HepG2 (cell line): Measurements from ENCODE around the gene SNN. TPM values are rescaled to one million over a fixed set of nuclear protein-coding genes. Genes with fewer than 3 reads are reported as not detected.

ENCODE experiments used
- ATAC-seq: fragments of 200-7000 bp; cut with Tn5 transposase; 3 replicates; pipeline ENCODE4 v1.9.1; 2020; ENCODE audit warnings: mild to moderate bottlenecking, moderate library complexity
- BruUV-seq: library from RNA; stranded (reverse); fragments of 400-500 nt; replicated peaks from 2 replicates; lab custom pipeline; 2021; lab: Mats Ljungman, UMichigan
- CTCF ChIA-PET: fragments of 300-600 bp; formaldehyde crosslinking; extraction: SDS; loops from one replicate; lab custom pipeline; 2021; ENCODE audit warnings: low total read pairs, inconsistent platforms, low intra/inter-chr PET ratio; lab: Yijun Ruan, JAX
- POLR2A ChIA-PET: fragments of 350-600 bp; sonication (Branson Sonifier 250); formaldehyde crosslinking; loops from one replicate; lab custom pipeline; 2020; ENCODE audit warnings: antibody characterized with exemption, inconsistent platforms; lab: Yijun Ruan, JAX
- DNase-seq: peaks from one replicate; pipeline ENCODE4 v3.0.0-alpha.2; 2015; ENCODE audit warnings: low spot score
- FAIRE-seq: peaks from 3 replicates; lab custom pipeline; 2011; peaks lifted over from hg19 to GRCh38; lab: Jason Lieb, UNC
- H2AFZ ChIP-seq: one replicate; pipeline ENCODE4 v1.6.1; 2011; ENCODE audit warnings: low read length, inconsistent platforms
- H3K27ac ChIP-seq: fragments of 300-600 bp; 3 replicates; pipeline ENCODE4 v1.8.0; 2011; ENCODE audit warnings: mixed run types, mild to moderate bottlenecking, mixed read lengths, low read length, inconsistent platforms; ENCODE audit not compliant: insufficient read depth; ENCODE audit errors: extremely low read length
- H3K27me3 ChIP-seq, 2 experiments: fragments of 200-600 bp in 1 of 2; 2 replicates in 1 of 2; 3 replicates in 1 of 2; pipeline versions ENCODE4 v1.6.0 to v1.8.0; 2011; ENCODE audit warnings: low read length in 2 of 2, mild to moderate bottlenecking in 2 of 2, moderate library complexity in 2 of 2, inconsistent platforms in 1 of 2; ENCODE audit not compliant: insufficient read depth in 2 of 2, control insufficient read depth in 1 of 2
- H3K36me3 ChIP-seq, 2 experiments: fragments of 200-600 bp in 1 of 2; replicated peaks in 1 of 2; 2 replicates in 1 of 2; 3 replicates in 1 of 2; pipeline versions ENCODE4 v1.5.1 to v1.8.0; 2011; ENCODE audit warnings: low read length in 2 of 2, inconsistent platforms in 1 of 2; ENCODE audit not compliant: insufficient read depth in 2 of 2, control insufficient read depth in 1 of 2
- H3K4me1 ChIP-seq: 2 replicates; pipeline ENCODE4 v1.5.1; 2012; ENCODE audit warnings: low read length, inconsistent platforms; ENCODE audit not compliant: insufficient read depth
- H3K4me2 ChIP-seq: 2 replicates; pipeline ENCODE4 v1.6.0; 2011; ENCODE audit warnings: low read depth, low read length, inconsistent platforms
- H3K4me3 ChIP-seq, 3 experiments: fragments of 200-600 bp in 1 of 3; sonication (generic), shearing (Covaris generic) in 1 of 3; replicated peaks in 1 of 3; 2 replicates each; pipeline ENCODE4 v1.5.1; 2011 to 2016; ENCODE audit warnings: low read length in 3 of 3, inconsistent platforms in 2 of 3, low read depth in 2 of 3, mild to moderate bottlenecking in 2 of 3, control low read depth in 1 of 3, mixed read lengths in 1 of 3; ENCODE audit not compliant: insufficient read depth in 1 of 3
- H3K79me2 ChIP-seq: one replicate; pipeline ENCODE4 v1.6.1; 2011; ENCODE audit warnings: low read length, inconsistent platforms; ENCODE audit not compliant: insufficient read depth
- H3K9ac ChIP-seq: 2 replicates; pipeline ENCODE4 v1.6.0; 2011; ENCODE audit warnings: mild to moderate bottlenecking, low read depth, low read length, inconsistent platforms; ENCODE audit not compliant: insufficient read depth
- H3K9me3 ChIP-seq: 2 replicates; pipeline ENCODE4 v1.5.1; 2012; ENCODE audit warnings: mild to moderate bottlenecking, low read length
- H4K20me1 ChIP-seq: 2 replicates; pipeline ENCODE4 v1.6.0; 2011; ENCODE audit warnings: inconsistent platforms, mild to moderate bottlenecking, low read length, moderate library complexity; ENCODE audit not compliant: insufficient read depth
- CHCHD3 ChIP-seq: sonication (generic); formaldehyde crosslinking; IDR thresholded peaks from 2 replicates; pipeline ENCODE4 v1.8.0; 2022; ENCODE audit warnings: mild to moderate bottlenecking, missing genetic modification reagents, moderate library complexity
- HNF4A ChIP-seq: sonication (generic); formaldehyde crosslinking; IDR thresholded peaks from 2 replicates; pipeline ENCODE4 v1.4.0; 2020; ENCODE audit warnings: missing genetic modification reagents
- KDM3A ChIP-seq: IDR thresholded peaks from 2 replicates; pipeline ENCODE4 v1.6.1; 2018; ENCODE audit warnings: low read depth, missing compliant biosample characterization
- NR2F6 ChIP-seq, 2 experiments: IDR thresholded peaks; 2 replicates each; pipeline ENCODE4 v1.6.1; 2016; ENCODE audit warnings: antibody characterized with exemption in 1 of 2, mild to moderate bottlenecking in 1 of 2
- RAD51 ChIP-seq: fragments of 450-650 bp; IDR thresholded peaks from 2 replicates; pipeline ENCODE4 v1.6.1; 2016; ENCODE audit warnings: borderline replicate concordance
- SAP130 ChIP-seq: IDR thresholded peaks from 2 replicates; pipeline ENCODE4 v1.6.1; 2016; ENCODE audit warnings: low read depth
- SP5 ChIP-seq: IDR thresholded peaks from 2 replicates; pipeline ENCODE4 v1.6.1; 2016; ENCODE audit warnings: low read depth, borderline replicate concordance
- YEATS4 ChIP-seq: sonication (generic); formaldehyde crosslinking; IDR thresholded peaks from 2 replicates; pipeline ENCODE4 v1.4.0; 2020; ENCODE audit warnings: missing genetic modification reagents, borderline replicate concordance
- ZNF260 ChIP-seq: sonication (generic); formaldehyde crosslinking; IDR thresholded peaks from 2 replicates; pipeline ENCODE4 v1.4.0; 2020; ENCODE audit warnings: missing genetic modification reagents, low read depth, mild to moderate bottlenecking, borderline replicate concordance
- ZNF362 ChIP-seq: sonication (generic); formaldehyde crosslinking; IDR thresholded peaks from 2 replicates; pipeline ENCODE4 v1.4.0; 2020; ENCODE audit warnings: missing genetic modification reagents, mild to moderate bottlenecking, borderline replicate concordance
- ZSCAN25 ChIP-seq: sonication (generic); formaldehyde crosslinking; IDR thresholded peaks from 2 replicates; pipeline ENCODE4 v1.8.0; 2022; ENCODE audit warnings: mild to moderate bottlenecking, missing genetic modification reagents
- WGBS: methylation state at CpG from one replicate; pipeline ENCODE4 v1.1.6; 2017; ENCODE audit warnings: low lambda C conversion rate; 5-methylcytosine and 5-hydroxymethylcytosine counted together
- in situ Hi-C: cut with HindIII; loops from 2 replicates; pipeline ENCODE4 v1.10.0; 2017; ENCODE audit warnings: low pct_unique_long_range_greater_than_20kb; ENCODE audit not compliant: extremely low pct_ligation_motif_present
- intact Hi-C: fragments of 100-400 bp; cut with micrococcal nuclease; formaldehyde crosslinking; loops from one replicate; pipeline ENCODE4 v1.10.0; 2022; ENCODE audit not compliant: unreplicated experiment
- polyA plus RNA-seq, 8 experiments: library from polyadenylated mRNA; depleted of rRNA in 3 of 8; stranded (reverse) in 7 of 8; unstranded in 1 of 8; fragments of >200 nt; fragmentation: Illumina TruSeq in 4 of 8; extraction: Trizol in 4 of 8; gene quantifications; 2 replicates each; pipeline versions ENCODE4 v1.2.1 to v1.2.3, GENCODE V29; 2011 to 2016; ENCODE audit warnings: low read depth in 4 of 8, missing spikeins in 1 of 8, mixed read lengths in 1 of 8; ENCODE audit not compliant: insufficient read depth in 1 of 8
- total RNA-seq, 5 experiments: library from RNA; depleted of rRNA; stranded (reverse); fragments of >200 nt; fragmentation: Illumina TruSeq; extraction: Trizol; gene quantifications; 2 replicates each; pipeline ENCODE4 v1.2.3, GENCODE V29; 2016; ENCODE audit warnings: low read depth in 1 of 5
- TF ChIP-seq, protein P1 (sequence below): sonication (generic); formaldehyde crosslinking; IDR thresholded peaks from 2 replicates; pipeline ENCODE4 v1.9.0; 2022; ENCODE audit warnings: low read depth, missing genetic modification reagents
- TF ChIP-seq, protein P2 (sequence below), 2 experiments: sonication (generic) in 1 of 2; formaldehyde crosslinking in 1 of 2; IDR thresholded peaks; 2 replicates each; pipeline versions ENCODE4 v1.5.1 to v1.6.1; 2011 to 2020; ENCODE audit warnings: borderline replicate concordance in 1 of 2, low read depth in 1 of 2, low read length in 1 of 2, mild to moderate bottlenecking in 1 of 2, missing genetic modification reagents in 1 of 2, moderate library complexity in 1 of 2

Gene SNN
- total and polyA plus RNA-seq, 2 of the 13 experiments (the other 11 are each of a cell fraction or from before 2014, with no cell fraction given) = 5.2 to 8.4 TPM

GRCh38 chr16:11619327-11619851 is 48.9 kb upstream of the SNN start:
- no peak overlapping the region; a peak in 1 of 6 replicates for H3K4me3 ChIP-seq
- FAIRE-seq = no peak
- WGBS = 43% methylated on average over 2 of the region's 2 CpGs
- BruUV-seq = no TSS peak
- H3K4me1 ChIP-seq = peaks cover 32% of the 10 kb centered on the region
- ChIA-PET CTCF (no interaction called here), POLR2A (interaction anchor here (0.6 to 2.1 kb wide), 3 partner anchors 10 to 513 kb away, joined by 3 to 8 read pairs (median 3); no protein-coding TSS in a partner anchor)
- no peak for DNase-seq
- no peak overlapping the region for H3K27ac ChIP-seq
- peak; percentile 43; the same call in 1 of the 2 replicates for TF ChIP-seq RAD51
- TF ChIP-seq, protein P1, sequence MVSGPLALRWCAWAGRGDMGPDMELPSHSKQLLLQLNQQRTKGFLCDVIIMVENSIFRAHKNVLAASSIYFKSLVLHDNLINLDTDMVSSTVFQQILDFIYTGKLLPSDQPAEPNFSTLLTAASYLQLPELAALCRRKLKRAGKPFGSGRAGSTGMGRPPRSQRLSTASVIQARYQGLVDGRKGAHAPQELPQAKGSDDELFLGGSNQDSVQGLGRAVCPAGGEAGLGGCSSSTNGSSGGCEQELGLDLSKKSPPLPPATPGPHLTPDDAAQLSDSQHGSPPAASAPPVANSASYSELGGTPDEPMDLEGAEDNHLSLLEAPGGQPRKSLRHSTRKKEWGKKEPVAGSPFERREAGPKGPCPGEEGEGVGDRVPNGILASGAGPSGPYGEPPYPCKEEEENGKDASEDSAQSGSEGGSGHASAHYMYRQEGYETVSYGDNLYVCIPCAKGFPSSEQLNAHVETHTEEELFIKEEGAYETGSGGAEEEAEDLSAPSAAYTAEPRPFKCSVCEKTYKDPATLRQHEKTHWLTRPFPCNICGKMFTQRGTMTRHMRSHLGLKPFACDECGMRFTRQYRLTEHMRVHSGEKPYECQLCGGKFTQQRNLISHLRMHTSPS = peak; percentile 67; the same call in 1 of the 2 replicates
- no peak for TF ChIP-seq SAP130 (CRISPR knock-in tag)
- TF ChIP-seq ZSCAN25 (CRISPR knock-in tag) = no peak
- peak; percentile 45; the same call in 1 of the 2 replicates for TF ChIP-seq ZNF362 (CRISPR knock-in tag)
- TF ChIP-seq, protein P2, sequence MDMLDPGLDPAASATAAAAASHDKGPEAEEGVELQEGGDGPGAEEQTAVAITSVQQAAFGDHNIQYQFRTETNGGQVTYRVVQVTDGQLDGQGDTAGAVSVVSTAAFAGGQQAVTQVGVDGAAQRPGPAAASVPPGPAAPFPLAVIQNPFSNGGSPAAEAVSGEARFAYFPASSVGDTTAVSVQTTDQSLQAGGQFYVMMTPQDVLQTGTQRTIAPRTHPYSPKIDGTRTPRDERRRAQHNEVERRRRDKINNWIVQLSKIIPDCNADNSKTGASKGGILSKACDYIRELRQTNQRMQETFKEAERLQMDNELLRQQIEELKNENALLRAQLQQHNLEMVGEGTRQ (IDR thresholded peaks at IDR 0.05; ENCODE audit: low read depth, low read length) = 0 out of 2 replicates have a peak, but pooled peaks have one; percentile 3
- TF ChIP-seq, protein P2 (CRISPR knock-in tag; IDR thresholded peaks at IDR 0.05; ENCODE audit: borderline replicate concordance) = no peak; the same call in 1 of the 2 replicates
- TF ChIP-seq CHCHD3 (CRISPR knock-in tag) = no peak
- TF ChIP-seq SP5 = no peak
- TF ChIP-seq YEATS4 = 0 out of 2 replicates have a peak, but pooled peaks have one; percentile 20
- TF ChIP-seq ZNF260 (CRISPR knock-in tag) = no peak
- TF ChIP-seq HNF4A = peak; percentile 15; the same call in 1 of the 2 replicates
- TF ChIP-seq KDM3A (CRISPR knock-in tag) = no peak
- 0 out of 2 replicates have a peak, but pooled peaks have one; percentile 13 for TF ChIP-seq NR2F6 (IDR thresholded peaks at IDR 0.05)
- TF ChIP-seq NR2F6 (CRISPR knock-in tag; IDR thresholded peaks at IDR 0.05) = no peak
- H3K27me3 ChIP-seq = peaks cover 2 to 5% of the 10 kb centered on the region in 2 experiments; a peak in 3 of 5 replicates
- intact Hi-C loops = no loop called here
- ATAC-seq = no peak
- H3K4me2 ChIP-seq = peak overlapping the region; percentile 21; the same call in 1 of the 2 replicates
- no peaks in the 10 kb centered on the region for H3K36me3 ChIP-seq
- no peak overlapping the region for H3K9ac ChIP-seq
- H3K79me2 ChIP-seq = no peaks in the 10 kb centered on the region
- in situ Hi-C loops = no loop called here
- H2AFZ ChIP-seq = no peak overlapping the region
- no peaks in the 10 kb centered on the region for H4K20me1 ChIP-seq
- no peaks in the 10 kb centered on the region for H3K9me3 ChIP-seq
